Stimulated activated CD8-positive, alpha-beta memory T cell treated with anti-CD3 and anti-CD28 coated beads, Interleukin-7, amount 100 ng/mL, for 1 hour (primary cell): Measurements from ENCODE around the gene IQSEC2.

Source experiments
- DNase-seq, 2 donors: peaks; one replicate each; pipeline ENCODE4 v3.0.0-alpha.2; 2020; ENCODE audit warnings: low read depth in 2 of 2

The IQSEC2 gene

GRCh38 chrX:53305219-53305995 is 24.0 kb upstream of the IQSEC2 start:
- DNase-seq: no peak

GRCh38 chrX:53303195-53303594 is 21.8 kb upstream of the IQSEC2 start:
- DNase-seq: no peak

DNA sequence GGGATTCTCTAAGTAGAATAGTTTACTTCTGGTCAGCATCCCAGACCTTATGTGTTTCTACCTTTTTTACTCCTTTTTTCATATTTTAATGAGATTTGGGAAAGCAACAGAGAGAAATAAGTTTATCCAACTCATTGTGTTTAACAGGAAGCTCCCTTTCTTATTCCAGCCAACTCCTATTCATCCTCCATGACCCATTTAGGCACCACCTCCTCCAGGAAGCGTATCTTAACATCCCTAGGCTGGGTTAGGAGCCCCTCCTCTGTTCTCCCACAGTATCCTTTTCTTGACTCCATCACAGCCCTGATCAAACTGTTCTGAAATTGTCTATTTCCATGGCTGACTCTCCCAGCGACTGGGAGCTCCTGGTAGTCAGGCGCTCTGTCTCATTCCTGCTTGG is 18.8 kb upstream of the IQSEC2 start:
- no peak for DNase-seq

- DNase-seq: no peak
Measured at GRCh38 chrX:53294024-53294648, 12.8 kb upstream of the IQSEC2 start.

DNA sequence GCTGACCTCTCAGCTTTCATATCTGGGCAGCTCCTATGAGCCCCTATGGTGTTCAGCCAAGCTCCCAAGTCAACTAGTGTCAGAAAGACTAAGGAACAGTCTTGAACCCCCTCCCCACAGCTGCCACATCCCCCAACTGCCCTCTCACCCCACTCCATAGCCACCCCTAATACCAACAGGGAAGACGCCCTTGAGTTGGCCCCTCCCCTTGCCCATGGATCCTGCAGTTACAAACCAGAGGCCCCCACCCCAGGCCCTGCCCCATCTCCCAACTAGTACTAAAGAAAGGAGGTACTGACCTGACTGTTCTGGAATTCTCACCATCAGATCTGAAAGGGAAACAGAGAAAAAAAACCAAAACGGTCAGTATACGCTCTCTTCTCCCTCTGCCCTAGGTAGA is 10.2 kb upstream of the IQSEC2 start:
- DNase-seq: no peak

DNA sequence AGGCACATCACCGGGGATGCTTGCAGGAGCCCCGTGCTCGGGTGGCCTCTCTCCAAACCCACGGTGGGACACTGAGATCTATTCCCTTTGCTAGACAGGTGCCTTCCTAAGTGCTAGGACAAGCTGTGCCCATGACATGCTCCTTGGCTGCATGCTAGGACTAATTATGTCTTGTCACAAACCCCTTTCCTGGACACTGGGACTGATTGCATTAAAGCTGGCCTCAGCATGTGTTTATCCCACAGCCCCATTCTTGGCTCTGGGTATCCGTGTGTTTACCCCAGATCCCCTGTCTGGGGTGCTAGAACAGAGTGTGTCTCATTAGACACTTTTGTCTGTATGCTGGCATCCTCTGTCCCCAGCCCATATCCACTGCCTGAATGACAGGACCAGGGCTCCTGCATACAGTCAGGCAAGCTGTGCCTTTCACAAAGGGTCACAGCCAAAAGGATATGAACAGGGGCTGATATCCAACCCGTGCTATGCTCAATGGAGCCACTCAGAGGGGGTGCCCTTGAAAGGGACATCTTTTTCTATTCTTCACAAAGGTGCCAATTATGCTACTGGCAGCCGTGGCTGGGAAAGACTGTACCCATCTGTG is 9.2 kb upstream of the IQSEC2 start:
- DNase-seq: no peak

GRCh38 chrX:53288189-53288588 is 6.8 kb upstream of the IQSEC2 start:
- no peak for DNase-seq

DNA sequence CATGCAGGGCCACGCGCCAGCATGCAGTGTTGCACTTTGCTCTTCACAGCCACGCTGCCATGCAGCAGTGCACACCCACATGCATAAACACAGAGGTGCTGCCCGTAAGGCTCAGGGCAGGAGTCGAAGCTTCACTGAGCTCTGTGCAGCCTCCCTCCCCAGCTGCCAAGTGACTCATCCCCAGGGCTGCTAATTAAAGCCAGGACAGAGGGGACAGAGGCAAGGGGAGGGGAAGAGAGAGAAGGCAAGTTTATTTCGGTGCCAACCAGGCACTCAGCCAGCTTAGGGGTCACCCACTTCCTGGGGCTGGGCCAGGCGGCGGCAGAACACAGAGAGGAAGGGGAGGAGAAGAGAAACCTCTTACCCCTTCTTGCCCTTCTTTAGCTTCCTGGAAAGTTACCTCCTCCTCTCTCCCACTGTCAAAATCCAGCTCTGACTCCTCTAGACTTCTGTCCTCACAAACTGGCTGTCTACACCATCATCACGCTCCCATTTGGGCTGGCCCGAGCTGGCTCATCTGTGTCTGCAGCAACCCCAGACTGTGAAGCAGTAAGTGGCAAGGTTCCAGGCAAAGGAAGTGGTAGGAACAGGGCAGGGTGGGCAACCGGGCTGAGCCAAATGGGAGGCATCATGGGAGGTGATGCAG is 6.2 kb upstream of the IQSEC2 start:
- peak in 1 of 2 donors; percentile 6 for DNase-seq

GRCh38 chrX:53286171-53286570 is 4.8 kb upstream of the IQSEC2 start:
- no peak for DNase-seq

DNA sequence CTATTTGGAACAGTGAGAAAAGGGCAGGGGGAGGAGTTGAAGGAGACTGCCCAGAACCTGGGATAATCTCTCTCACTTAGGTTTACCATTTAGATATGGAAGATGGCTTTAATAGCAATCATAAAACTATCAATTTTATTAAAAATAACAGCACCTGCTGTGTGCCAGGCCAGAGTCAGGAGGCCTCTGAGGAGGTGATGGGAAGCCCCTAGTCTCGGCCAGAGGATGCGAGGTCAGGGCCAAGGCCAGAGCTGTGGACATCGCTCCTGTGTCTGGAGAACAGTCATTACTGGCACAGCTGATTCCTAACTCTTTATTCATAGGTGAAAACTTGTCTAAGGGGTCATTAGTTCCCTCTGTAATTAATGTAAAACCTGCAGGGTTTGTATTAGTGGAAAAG is 4.2 kb upstream of the IQSEC2 start:
- DNase-seq: no peak

GRCh38 chrX:53284684-53285447 is 3.5 kb upstream of the IQSEC2 start:
- DNase-seq: peak; percentile 15 to 18

- no peak for DNase-seq
Measured at GRCh38 chrX:53283567-53283966, 2.2 kb upstream of the IQSEC2 start.

DNA sequence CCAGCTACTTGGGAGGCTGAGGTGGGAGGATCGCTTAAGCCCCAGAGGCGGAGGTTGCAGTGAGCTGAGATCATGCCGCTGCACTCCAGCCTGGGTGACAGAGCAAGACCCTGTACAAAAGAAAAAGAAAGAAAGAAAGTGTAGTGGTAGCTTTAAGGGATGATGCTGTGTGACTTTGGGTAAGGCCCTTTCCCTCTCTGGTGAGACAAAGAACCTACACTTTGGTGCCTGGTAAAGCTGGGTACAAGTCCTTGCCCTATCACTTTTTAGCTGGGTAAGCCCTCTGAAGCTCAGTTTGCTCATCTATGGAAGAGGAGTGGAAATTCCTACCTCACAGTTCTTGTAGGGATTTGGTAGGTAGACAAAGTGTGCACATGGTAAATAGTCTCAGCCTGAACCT is 1.7 kb upstream of the IQSEC2 start:
- DNase-seq: no peak

DNA sequence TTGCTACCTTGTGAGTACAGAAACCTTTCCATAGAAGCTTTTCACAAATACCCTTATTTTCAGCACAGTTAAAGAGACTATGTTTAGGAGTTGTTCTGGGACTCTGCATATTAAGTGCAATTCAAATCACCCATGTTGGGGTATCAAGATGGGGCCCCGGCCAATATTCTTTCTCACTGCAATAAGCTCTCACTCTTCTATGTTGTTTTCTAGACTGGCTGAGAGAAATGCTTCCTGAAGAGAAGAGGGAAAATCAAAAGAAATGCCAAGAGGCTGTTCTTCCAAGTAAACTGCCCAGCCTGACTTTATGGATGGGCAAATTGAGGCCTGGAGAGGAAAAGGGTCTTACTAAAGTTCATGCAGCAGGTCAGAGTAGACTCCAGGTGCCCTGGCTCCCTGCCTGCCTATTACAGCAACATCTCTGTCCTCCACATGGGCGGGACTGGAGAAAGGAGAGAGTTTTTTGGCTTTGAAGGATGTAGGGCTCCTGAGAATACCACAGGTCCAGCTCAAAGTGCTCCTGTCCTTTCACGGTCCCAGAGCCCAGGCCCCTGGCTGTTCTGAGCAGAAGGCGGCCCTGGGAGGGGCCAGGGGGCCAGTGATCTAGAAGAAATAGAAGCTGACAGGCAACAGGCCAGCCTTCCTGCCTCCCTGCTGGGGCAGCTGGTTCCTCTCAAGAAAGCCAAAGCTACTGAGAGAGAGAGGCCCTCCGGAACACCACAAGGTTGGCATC is 745 bp upstream of the IQSEC2 start:
- no peak for DNase-seq

- no peak for DNase-seq
Measured at GRCh38 chrX:53280331-53281320, 758 bp downstream of the IQSEC2 start.

GRCh38 chrX:53279296-53280237 is 1.8 kb downstream of the IQSEC2 start:
- no peak for DNase-seq

DNA sequence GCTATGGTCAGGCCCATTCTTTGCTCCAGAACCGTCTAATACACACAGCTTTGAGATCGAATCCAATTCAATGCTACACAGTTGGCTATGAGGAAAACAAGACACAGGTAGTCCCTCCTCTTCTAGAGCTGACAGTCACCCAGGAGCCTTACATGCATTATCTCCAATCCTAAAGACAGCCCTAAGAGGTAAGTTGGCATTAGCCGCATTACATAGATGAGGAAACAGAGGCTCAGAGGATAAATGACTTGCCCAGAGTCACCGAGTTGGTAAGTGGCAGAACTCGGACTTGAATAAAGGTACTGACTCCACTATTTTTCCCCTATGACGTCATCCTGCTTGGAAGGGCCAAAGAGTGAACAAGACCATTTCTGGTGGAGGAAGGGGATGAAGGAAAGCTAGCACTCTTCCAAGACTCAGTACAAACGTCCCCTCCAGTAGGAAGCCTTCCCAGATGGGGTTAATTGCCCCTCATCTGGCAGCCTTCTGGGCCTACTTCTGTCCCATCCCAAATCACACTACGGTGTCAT is 8.5 kb downstream of the IQSEC2 start:
- no peak for DNase-seq

- DNase-seq: no peak
Measured at GRCh38 chrX:53269536-53270107, 11.8 kb downstream of the IQSEC2 start.
